NOMO-1 (cell line): ENCODE data around the gene NPM3.

Source experiments
- DNase-seq, 2 experiments: peaks; one replicate each; lab custom pipeline; 2025; ENCODE audit not compliant: unreplicated experiment in 2 of 2; lab: John Stamatoyannopoulos, UW

Gene NPM3

GRCh38 chr10:101775273-101776160 is 7.7 kb downstream of the NPM3 start, which contains the start of gene FGF8:
FGF8 (minus strand) TSS chr10:101776114; CDS start chr10:101775900, 214 bp downstream.
- no peak for DNase-seq

GRCh38 chr10:101774589-101775272 is 8.5 kb downstream of the NPM3 start:
- no peak for DNase-seq

GRCh38 chr10:101773923-101774588 is 9.2 kb downstream of the NPM3 start:
- DNase-seq = no peak

- DNase-seq = no peak
These were observed 10.1 kb downstream of the NPM3 start for GRCh38 chr10:101772895-101773761.

GRCh38 chr10:101772017-101772894 is 11.0 kb downstream of the NPM3 start:
- no peak for DNase-seq

GRCh38 chr10:101771380-101771779 is 11.9 kb downstream of the NPM3 start:
- no peak for DNase-seq

- no peak for DNase-seq
These were observed 12.7 kb downstream of the NPM3 start for GRCh38 chr10:101770331-101771215.

- DNase-seq = no peak
These were observed 13.6 kb downstream of the NPM3 start for GRCh38 chr10:101769541-101770180.

GRCh38 chr10:101768791-101769170 is 14.5 kb downstream of the NPM3 start:
- DNase-seq = no peak

GRCh38 chr10:101767966-101768790 is 15.1 kb downstream of the NPM3 start:
- DNase-seq = no peak

GRCh38 chr10:101767600-101767945 is 15.7 kb downstream of the NPM3 start:
- no peak for DNase-seq

GRCh38 chr10:101766753-101767599 is 16.3 kb downstream of the NPM3 start:
- DNase-seq = no peak

- no peak for DNase-seq
These were observed 16.9 kb downstream of the NPM3 start for GRCh38 chr10:101766306-101766705.

- DNase-seq = no peak
These were observed 20.0 kb downstream of the NPM3 start for GRCh38 chr10:101763141-101763846.

- DNase-seq = no peak
These were observed 20.5 kb downstream of the NPM3 start for GRCh38 chr10:101762736-101763135.

- no peak for DNase-seq
These were observed 22.0 kb downstream of the NPM3 start for GRCh38 chr10:101761226-101761625.
